ENCODE results near the gene TTF1.

TTF1 gene

DNA sequence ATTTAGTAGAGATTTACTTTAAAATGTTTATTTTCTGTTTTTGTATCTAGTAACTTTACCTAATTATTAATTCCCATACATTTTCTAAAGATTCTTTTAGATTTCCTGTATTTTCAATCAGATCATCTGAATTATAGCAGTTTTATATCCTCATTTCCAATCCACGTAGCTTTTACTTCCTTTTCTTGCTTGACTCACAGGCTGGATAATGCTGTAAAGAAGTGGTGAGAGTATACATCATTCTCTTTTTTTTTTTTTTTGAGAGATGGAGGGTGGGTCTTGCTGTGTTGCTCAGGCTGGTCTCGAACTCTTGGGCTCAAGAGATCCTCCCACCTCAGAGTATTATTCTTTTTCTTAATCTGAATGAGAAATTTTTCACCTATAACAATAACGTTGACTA lies 40.7 kb downstream of the TTF1 start:
- DNase-seq (ENCODE audit: low read depth in 2 of 2) = no peak

DNA sequence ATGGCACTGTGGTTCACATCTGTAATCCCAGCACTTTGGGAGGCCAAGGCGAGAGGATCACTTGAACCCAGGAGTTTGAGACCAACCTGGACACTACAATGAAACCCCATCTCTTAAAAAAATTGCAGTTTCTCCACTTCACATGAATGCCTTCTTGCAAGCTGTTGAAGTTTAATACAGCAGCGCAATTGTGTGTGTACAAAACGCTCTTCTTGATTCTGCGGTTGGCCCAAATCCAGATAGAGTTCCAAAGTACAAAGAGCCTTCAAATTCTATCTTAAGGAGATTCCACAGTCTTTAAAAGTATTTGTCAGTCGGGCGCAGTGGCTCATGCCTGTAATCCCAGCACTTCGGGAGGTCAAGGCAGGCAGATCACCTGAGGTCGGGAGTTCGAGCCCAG lies 42.6 kb downstream of the TTF1 start:
- DNase-seq (ENCODE audit: low read depth in 2 of 2) = no peak

DNA sequence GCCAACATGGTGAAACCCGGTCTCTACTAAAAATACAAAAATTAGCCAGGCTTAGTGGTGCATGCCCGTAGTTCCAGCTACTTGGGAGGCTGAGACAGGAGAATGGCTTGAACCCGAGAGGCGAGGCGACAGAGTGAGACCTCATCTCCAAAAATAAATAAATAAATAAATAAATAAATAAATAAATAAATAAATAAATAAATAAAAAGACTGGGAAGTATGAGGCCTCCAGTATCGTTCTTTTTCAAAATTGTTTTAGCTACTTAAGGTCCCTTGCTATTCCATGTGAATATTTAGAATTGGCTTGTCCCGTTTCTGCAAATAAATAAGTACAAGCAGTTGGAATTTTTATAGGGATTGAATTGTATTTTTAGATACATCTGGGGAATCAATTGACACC lies 48.9 kb downstream of the TTF1 start:
- no peak for DNase-seq (ENCODE audit: low read depth in 2 of 2)

DNA sequence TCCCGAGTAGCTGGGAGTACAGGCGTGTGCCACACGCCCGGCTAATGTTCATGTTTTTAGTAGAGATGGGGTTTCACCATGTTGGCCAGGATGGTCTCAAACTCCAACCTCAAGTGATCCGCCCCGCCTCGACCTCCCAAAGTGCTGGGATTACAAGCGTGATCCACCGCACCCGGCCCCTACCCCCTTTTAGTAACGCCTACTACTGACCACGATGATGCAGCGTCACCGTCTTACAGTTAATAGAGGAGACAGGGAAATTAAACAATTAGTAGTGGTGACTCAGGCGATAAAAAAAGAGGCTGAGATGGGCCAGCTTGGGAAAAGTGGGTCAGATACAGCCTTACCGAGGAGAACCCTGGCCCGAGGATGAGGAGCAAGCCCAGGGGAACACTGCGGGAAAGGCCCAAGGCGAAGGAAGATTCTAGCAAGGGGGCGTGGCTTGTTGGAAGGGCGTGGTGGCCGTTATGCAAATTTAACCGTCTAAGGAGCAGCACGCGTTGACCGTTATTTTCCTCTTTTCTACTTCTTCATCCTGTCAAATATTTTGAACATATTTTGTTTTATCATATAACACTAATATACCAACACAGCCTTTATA lies 50.2 kb downstream of the TTF1 start:
- DNase-seq (ENCODE audit: low read depth in 2 of 2) = no peak

DNA sequence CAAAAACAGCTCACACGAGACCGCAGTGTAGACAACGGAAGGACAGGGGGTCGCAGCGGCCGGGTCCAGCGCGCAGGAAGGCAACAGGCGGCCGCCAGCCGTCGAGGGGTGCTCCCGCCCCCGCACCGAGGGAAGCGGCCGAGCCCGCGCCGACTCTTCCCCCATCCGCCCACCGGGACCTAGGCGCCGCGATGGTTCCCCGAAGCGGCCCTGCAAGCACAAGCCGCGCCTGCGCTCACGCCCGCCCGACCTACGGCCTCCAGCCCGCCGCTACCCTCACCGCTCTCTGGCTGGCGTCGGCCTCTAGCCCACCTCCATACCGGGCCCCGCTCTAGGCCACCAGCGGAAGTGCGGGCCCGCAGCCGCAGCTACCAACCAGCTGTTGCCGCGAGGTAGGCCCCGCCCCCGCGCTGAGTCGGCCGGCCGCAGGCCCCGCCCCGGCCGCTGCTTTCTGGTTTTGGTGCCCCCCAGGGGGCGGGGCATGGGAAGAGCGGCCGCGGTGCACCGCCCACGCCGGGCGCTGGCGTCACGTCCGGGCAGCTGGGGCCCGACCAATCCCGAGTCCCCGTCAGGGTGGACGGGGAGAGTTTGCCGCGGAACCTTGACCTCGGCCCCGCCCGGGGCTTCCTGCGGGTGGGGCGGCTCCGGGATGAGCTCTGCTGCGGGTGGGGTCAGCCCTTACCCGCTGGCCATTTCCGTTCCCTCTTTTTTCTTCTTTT lies 51.8 kb downstream of the TTF1 start, which contains the start of gene SETX:
Gene SETX, minus strand, starts transcription at position 350 of the 719 bp plus-strand sequence. CDS start 5,558 bp downstream, outside the sequence.
- peak; percentile 93 to 95 for DNase-seq (ENCODE audit: low read depth in 2 of 2)

DNA sequence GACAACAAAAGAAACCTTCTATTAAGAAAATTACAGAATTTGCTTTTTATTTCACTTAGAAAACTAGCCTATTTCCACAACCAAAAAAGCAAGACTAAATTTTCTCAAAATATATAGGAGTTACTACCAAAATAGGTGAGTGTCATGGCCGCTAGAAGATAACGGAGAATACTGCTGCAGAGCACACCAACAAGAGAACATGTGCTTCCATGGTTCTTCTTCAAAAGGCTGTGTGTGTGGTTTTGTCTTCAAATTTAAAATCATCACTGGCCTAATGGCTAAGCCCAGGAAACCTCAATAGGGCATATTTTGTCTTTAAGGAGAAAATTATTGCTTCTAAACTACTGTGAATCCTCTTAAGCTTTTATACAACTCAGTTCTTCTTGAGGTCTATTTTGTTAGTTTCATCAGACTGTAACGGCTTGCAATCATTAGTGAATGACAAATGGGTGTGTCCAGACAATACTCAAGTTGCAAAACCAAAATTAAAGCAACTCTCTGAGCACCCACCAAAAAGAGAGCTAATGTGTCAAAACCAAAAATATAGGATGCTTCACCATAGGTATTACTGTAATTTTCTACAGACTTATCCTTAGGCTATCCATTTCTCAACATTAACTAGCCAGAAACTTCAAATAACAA lies 55.1 kb downstream of the TTF1 start:
- no peak for DNase-seq (ENCODE audit: low read depth in 2 of 2)

DNA sequence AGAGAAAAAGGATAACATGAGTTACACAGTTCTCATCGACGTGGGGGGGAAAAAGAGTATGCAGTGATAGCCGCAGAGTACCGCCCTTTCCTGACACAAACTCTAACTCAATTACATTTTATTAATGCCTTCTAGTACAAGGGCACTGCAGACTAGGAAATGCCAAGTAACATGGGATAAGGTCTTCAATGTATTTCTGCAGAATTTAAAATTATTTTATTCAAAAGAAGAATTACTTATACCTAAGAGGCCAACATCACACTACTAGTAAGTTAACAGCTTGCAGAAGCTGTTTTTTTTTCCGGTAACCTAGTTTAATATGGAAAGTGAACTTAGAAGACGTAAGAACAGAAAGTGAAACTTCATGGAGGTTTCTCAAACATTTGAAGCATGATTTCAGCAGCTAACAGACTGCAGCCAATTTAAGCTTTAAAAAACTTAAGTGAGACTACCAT lies 55.8 kb downstream of the TTF1 start:
- DNase-seq (ENCODE audit: low read depth in 2 of 2) = no peak

DNA sequence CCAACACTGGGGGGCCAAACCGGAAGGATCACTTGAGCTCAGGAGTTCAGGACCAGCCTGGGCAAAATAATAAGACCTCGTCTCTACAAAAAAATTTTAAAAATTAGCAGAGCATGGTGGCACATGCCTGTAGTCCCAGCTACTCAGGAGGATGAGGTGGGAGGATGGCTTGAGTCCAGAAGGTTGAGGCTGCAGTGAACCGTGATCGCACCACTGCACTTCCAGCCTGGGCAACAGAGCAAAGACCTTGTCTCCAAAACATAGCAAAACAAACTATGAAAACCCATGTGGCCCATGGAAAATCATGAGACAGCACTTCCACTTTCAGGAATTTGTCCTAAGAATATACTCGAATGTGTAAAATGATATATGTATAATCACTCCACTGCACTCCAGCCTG lies 58.0 kb downstream of the TTF1 start:
- DNase-seq (ENCODE audit: low read depth in 2 of 2) = no peak

DNA sequence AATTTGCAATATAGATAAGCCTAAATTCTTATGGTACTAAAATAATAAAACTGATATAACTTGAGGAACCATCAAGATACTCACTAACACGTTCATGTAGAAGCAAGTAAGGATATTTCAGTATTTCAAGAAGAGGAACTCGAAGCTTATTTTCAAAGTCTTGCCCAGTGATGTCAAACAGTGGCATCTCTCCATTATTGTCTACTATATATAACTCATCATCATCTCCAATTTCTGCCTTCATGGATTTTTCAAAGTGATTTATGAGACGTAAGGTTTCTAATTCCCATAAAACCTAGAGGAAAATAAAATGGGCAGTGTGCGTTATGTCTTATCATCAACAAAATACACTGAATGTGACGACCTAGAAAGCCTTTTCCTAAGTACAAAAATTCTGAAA lies 60.5 kb downstream of the TTF1 start:
- DNase-seq (ENCODE audit: low read depth in 2 of 2) = no peak

DNA sequence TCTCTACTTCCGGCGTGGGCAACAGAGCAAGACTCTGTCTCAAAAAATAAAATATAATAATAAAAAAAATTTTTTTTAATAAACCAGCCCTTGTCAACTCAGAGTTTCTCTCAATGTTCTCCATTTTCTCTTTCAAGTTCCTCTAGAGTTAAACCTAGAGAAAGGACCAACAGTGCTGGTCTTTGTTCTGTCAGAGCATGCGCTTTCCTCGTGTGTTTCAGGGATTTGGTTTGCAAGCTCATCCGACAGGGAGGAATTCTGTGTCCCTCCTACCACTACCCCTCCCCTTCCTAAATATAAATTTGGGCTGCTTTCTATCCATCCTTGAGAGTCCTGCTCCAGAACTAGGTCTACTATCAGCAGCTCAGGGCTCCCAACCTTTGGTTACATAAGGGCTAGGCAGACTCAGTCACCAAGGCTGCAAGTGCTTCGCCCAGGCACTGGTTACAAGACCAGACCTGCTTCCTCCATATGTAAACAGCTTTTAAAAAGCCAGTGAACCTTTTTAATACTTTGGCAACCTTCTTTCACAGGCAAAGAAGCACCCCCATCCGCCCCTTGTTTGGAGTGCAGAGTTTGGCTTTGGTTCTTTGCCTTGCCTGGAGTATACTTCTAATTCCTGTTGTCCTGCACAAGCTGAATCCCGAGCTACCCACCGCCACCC lies 65.3 kb downstream of the TTF1 start:
- DNase-seq (ENCODE audit: low read depth in 2 of 2) = no peak

DNA sequence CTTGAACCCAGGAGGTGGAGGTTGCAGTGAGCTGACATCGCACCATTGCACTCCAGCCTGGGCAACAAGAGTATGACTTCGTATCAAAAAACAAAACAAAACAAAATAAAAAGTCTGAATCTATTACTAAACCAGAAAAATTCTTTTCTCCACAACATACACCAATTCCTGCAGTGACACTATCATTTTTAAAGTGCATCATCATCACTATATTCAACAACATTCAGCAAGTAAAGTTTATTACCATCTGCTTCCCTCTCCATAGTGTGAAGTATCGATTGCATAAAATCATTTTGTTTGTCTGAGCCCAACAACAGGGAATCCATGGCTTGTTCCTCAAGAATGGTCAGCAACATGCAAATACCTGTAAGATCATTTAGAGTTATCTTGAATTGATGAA lies 72.3 kb downstream of the TTF1 start:
- no peak for DNase-seq (ENCODE audit: low read depth in 2 of 2)

DNA sequence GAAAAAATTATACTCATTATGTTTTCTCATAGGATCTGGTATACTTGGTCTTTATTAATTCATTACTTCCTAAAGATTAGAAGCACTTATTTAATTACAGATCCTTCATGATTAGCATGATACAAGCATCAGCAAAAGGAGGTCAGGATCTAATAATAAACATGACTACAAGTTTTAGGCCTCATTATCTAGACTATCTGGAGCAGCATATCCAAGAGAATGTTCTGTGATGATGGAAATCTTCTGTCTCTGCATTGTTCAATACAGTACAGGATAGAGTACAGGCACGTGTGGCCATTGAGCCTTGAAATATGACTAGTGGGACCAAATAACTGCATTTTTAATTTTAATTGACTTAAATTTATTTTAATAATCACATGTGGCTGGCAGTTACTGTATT lies 73.1 kb downstream of the TTF1 start:
- no peak for DNase-seq (ENCODE audit: low read depth in 2 of 2)

DNA sequence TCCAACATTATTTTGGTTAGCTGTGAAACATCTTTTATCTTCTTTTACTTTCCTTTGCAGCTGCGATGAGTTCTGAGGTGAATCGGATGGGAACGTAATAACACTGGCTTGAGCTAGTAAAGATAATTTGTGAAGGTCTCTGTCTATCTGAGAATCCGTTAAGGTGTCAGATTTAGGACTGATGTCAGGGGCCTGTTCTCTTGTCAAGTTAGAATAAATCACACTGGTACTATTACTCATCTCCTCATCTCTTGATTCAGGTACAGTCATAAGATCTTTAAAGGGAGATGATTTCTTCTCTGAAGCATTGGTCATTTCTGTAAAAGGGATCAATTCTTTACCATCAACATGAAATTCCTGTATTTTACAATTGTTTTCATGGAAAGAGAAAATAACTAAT lies 78.1 kb downstream of the TTF1 start:
- DNase-seq (ENCODE audit: low read depth in 2 of 2) = no peak

DNA sequence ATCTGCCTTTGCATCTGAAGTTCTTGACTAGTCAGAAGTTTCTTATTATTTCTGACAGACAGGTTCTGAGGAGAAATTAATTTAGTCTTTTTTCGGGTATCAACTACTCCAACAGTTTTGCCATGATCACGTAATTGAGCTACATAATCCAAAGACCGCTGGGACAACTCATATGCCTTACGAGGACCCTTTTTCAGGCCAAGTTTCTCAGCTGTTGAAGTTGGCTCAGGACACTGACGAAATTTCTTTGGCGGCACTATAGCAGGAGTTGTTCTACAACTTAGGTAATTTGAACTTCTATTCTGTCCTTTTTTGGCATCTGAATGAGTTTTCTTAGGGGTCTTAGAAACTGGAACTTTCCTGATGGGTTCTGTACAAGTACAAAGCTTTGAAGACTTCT lies 79.1 kb downstream of the TTF1 start:
- no peak for DNase-seq (ENCODE audit: low read depth in 2 of 2)

All from stimulated activated CD8-positive, alpha-beta memory T cell treated with anti-CD3 and anti-CD28 coated beads, Interleukin-2, amount 100 ng/mL, for 1 hour (primary cell).